Hepatocyte (in vitro differentiated cells): ENCODE results near the gene PDLIM1. TPM values are rescaled to one million over a fixed set of nuclear protein-coding genes. Genes with fewer than 3 reads are reported as not detected.

Experiments
- DNase-seq: peaks from one replicate; pipeline ENCODE4 v3.0.0-alpha.2; 2016; ENCODE audit warnings: low spot score
- H2AFZ ChIP-seq: fragments of 200-600 bp; sonication (generic); 2 replicates; pipeline ENCODE4 v1.6.0; 2016; ENCODE audit warnings: antibody characterized with exemption, mild to moderate bottlenecking
- H3K27ac ChIP-seq: fragments of 200-600 bp; sonication (generic); 2 replicates; pipeline ENCODE4 v1.5.1; 2016; ENCODE audit warnings: mild to moderate bottlenecking
- H3K27me3 ChIP-seq: fragments of 200-600 bp; sonication (generic); 2 replicates; pipeline ENCODE4 v1.6.1; 2016
- H3K36me3 ChIP-seq: fragments of 200-600 bp; sonication (generic); replicated peaks from 2 replicates; pipeline ENCODE4 v1.5.1; 2016; ENCODE audit warnings: low read depth; ENCODE audit not compliant: insufficient read depth
- H3K4me1 ChIP-seq: fragments of 200-600 bp; sonication (generic); 2 replicates; pipeline ENCODE4 v1.5.1; 2016; ENCODE audit warnings: mild to moderate bottlenecking, moderate library complexity; ENCODE audit not compliant: insufficient read depth
- H3K4me2 ChIP-seq: fragments of 200-600 bp; sonication (generic); 2 replicates; pipeline ENCODE4 v1.6.0; 2016
- H3K4me3 ChIP-seq: fragments of 200-600 bp; sonication (generic); 2 replicates; pipeline ENCODE4 v1.5.1; 2016; ENCODE audit warnings: mild to moderate bottlenecking
- H3K79me2 ChIP-seq: fragments of 200-600 bp; sonication (generic); 2 replicates; pipeline ENCODE4 v1.6.0; 2017; ENCODE audit warnings: mild to moderate bottlenecking
- H3K9me2 ChIP-seq: fragments of 200-600 bp; sonication (generic); replicated peaks from 2 replicates; pipeline ENCODE4 v1.6.0; 2017; ENCODE audit warnings: mild to moderate bottlenecking; ENCODE audit not compliant: insufficient read depth
- H3K9me3 ChIP-seq: fragments of 200-600 bp; sonication (generic); 2 replicates; pipeline ENCODE4 v1.5.1; 2016; ENCODE audit warnings: low read depth, mild to moderate bottlenecking
- H4K20me1 ChIP-seq: fragments of 200-600 bp; sonication (generic); 2 replicates; pipeline ENCODE4 v1.6.0; 2016; ENCODE audit warnings: mild to moderate bottlenecking; ENCODE audit not compliant: insufficient read depth, poor library complexity, severe bottlenecking
- EZH2 ChIP-seq: fragments of 200-600 bp; sonication (generic); IDR thresholded peaks from 2 replicates; pipeline ENCODE4 v1.6.1; 2016; ENCODE audit warnings: antibody characterized with exemption, mild to moderate bottlenecking, borderline replicate concordance
- EZH2phosphoT487 ChIP-seq: fragments of 200-600 bp; sonication (generic); IDR thresholded peaks from one replicate; pipeline ENCODE4 v1.6.1; 2018; ENCODE audit warnings: antibody characterized with exemption, mild to moderate bottlenecking, low read depth, moderate library complexity; ENCODE audit not compliant: unreplicated experiment, severe bottlenecking
- WGBS: methylation state at CpG from one replicate; pipeline ENCODE4 v1.1.6; 2016; ENCODE audit warnings: low lambda C conversion rate; ENCODE audit errors: missing lambda C conversion rate; 5-methylcytosine and 5-hydroxymethylcytosine counted together
- polyA plus RNA-seq: library from polyadenylated mRNA; unstranded; fragments of >200 nt; fragmentation: Nextera tagmentation; extraction: Ambion mirVana; gene quantifications from 2 replicates; pipeline ENCODE4 v1.2.1, GENCODE V29; 2016
- total RNA-seq: library from RNA; depleted of rRNA; stranded (reverse); fragments of >200 nt; gene quantifications from 2 replicates; pipeline ENCODE4 v1.2.3, GENCODE V29; 2014
- TF ChIP-seq, protein P1 (sequence below): fragments of 200-600 bp; sonication (generic); IDR thresholded peaks from 2 replicates; pipeline ENCODE4 v1.5.1; 2016; ENCODE audit warnings: antibody characterized with exemption, mild to moderate bottlenecking; ENCODE audit not compliant: poor library complexity

The PDLIM1 gene
- total and polyA plus RNA-seq, 2 experiments from 2014 or later, result 58.2 to 176 TPM

DNA sequence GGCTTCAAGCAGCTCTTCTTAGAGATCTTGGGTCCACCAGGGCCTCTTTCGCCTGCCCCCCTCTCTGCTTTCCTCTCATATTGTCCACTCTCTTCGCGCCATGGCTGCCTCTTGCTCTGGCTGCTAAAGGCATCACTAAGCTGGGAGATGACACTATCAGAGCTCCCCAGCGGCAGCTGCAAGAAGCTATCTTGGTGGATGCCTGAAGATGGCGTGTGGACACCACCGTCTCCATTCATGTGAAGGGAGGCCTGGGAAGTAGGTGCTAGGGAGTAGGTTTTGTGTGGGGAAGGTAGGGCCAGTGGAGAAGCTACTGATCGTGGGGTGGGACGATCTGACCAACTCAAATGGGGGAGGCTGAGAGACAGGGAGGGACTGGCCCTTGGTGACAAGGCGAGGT, 45.9 kb upstream of the PDLIM1 start:
- TF ChIP-seq, protein P1, sequence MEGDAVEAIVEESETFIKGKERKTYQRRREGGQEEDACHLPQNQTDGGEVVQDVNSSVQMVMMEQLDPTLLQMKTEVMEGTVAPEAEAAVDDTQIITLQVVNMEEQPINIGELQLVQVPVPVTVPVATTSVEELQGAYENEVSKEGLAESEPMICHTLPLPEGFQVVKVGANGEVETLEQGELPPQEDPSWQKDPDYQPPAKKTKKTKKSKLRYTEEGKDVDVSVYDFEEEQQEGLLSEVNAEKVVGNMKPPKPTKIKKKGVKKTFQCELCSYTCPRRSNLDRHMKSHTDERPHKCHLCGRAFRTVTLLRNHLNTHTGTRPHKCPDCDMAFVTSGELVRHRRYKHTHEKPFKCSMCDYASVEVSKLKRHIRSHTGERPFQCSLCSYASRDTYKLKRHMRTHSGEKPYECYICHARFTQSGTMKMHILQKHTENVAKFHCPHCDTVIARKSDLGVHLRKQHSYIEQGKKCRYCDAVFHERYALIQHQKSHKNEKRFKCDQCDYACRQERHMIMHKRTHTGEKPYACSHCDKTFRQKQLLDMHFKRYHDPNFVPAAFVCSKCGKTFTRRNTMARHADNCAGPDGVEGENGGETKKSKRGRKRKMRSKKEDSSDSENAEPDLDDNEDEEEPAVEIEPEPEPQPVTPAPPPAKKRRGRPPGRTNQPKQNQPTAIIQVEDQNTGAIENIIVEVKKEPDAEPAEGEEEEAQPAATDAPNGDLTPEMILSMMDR, result no peak
- TF ChIP-seq EZH2phosphoT487 (no peak), EZH2 (no peak)
- Histone ChIP-seq H3K4me1 (peaks cover 6% of the 10 kb centered on the region), H2AFZ (no peak overlapping the region), H3K36me3 (no peaks in the 10 kb centered on the region), H3K9me2 (no peaks in the 10 kb centered on the region), H3K27me3 (no peaks in the 10 kb centered on the region), H3K4me3 (no peak overlapping the region), H3K79me2 (no peaks in the 10 kb centered on the region), H4K20me1 (no peaks in the 10 kb centered on the region), H3K27ac (no peak overlapping the region), H3K9me3 (no peaks in the 10 kb centered on the region), H3K4me2 (no peak overlapping the region)
- WGBS, result 95% methylated on average over 9 of the region's 9 CpGs
- no peak for DNase-seq

DNA sequence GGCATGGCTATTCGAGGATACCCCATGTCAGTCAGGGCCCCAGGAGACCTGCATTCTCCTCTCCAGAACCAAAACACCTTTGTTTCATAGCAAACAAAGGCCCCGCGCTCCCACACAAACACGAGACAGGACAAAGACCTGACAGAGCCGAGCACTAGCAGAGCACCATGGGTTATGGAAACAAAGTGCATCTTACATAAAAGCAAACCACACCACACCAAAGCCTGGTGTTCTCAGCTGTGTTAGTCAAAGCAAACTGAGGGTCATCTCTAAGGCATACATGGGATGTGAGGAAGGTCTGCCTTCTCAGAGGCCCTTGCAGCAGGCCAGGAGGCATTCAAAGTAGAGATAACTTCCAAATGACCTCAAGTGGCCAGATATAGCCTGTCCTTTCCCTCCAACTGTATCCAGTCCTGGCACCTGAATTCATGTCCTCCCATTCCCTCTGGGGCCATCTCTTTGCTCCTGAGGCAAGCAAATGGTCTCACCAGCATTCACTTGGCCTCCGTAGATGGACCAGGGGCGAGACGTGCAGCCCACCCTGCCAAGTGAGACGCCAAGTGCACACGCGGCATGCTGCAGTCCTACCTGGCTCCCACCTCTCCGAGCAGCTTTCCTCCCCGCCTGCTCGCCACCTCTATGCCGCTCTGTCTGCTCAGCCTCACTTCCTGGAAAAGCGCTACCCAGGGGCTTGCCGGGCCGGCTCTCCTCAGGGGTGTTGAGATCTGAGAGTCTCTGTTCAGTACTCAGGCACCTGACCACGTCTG, 45.3 kb upstream of the PDLIM1 start:
- no peak overlapping the region for H3K4me3 ChIP-seq
- no peaks in the 10 kb centered on the region for H3K36me3 ChIP-seq
- H2AFZ ChIP-seq, result no peak overlapping the region
- no peak overlapping the region for H3K4me2 ChIP-seq
- H3K4me1 ChIP-seq, result peaks cover 2% of the 10 kb centered on the region
- H3K27me3 ChIP-seq, result no peaks in the 10 kb centered on the region
- H3K9me3 ChIP-seq, result no peaks in the 10 kb centered on the region
- DNase-seq, result no peak
- no peaks in the 10 kb centered on the region for H3K79me2 ChIP-seq
- H4K20me1 ChIP-seq, result no peaks in the 10 kb centered on the region
- no peaks in the 10 kb centered on the region for H3K9me2 ChIP-seq
- WGBS, result 90% methylated on average over 19 of the region's 19 CpGs
- H3K27ac ChIP-seq, result no peak overlapping the region
- TF ChIP-seq EZH2, result no peak
- TF ChIP-seq EZH2phosphoT487, result no peak
- TF ChIP-seq, protein P1, result no peak

DNA sequence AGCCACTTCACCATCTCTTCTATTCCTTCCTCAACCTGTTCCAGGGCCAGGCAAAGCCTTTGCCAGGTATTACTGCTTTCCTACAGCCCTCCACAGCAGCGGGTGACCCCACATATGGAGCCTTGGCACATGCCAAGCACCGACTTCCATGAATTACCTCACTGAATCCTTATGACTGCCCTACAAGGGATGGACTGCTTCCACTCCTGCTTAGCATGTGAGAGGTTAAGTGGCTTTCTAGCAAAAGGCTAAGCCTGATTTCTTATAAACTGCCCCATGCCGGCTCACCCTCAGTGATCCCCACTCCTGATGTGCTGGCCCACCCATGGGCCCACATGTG, 44.0 kb upstream of the PDLIM1 start:
- H3K79me2 ChIP-seq, result no peaks in the 10 kb centered on the region
- H3K4me2 ChIP-seq, result no peak overlapping the region
- no peaks in the 10 kb centered on the region for H3K36me3 ChIP-seq
- H3K4me1 ChIP-seq, result peaks cover 2% of the 10 kb centered on the region
- no peak overlapping the region for H3K27ac ChIP-seq
- no peak for DNase-seq
- H2AFZ ChIP-seq, result no peak overlapping the region
- no peak overlapping the region for H3K4me3 ChIP-seq
- WGBS, result 93% methylated on average over 3 of the region's 3 CpGs
- H3K27me3 ChIP-seq, result no peaks in the 10 kb centered on the region
- H3K9me2 ChIP-seq, result no peaks in the 10 kb centered on the region
- TF ChIP-seq EZH2phosphoT487, result no peak
- H4K20me1 ChIP-seq, result no peaks in the 10 kb centered on the region
- no peaks in the 10 kb centered on the region for H3K9me3 ChIP-seq

DNA sequence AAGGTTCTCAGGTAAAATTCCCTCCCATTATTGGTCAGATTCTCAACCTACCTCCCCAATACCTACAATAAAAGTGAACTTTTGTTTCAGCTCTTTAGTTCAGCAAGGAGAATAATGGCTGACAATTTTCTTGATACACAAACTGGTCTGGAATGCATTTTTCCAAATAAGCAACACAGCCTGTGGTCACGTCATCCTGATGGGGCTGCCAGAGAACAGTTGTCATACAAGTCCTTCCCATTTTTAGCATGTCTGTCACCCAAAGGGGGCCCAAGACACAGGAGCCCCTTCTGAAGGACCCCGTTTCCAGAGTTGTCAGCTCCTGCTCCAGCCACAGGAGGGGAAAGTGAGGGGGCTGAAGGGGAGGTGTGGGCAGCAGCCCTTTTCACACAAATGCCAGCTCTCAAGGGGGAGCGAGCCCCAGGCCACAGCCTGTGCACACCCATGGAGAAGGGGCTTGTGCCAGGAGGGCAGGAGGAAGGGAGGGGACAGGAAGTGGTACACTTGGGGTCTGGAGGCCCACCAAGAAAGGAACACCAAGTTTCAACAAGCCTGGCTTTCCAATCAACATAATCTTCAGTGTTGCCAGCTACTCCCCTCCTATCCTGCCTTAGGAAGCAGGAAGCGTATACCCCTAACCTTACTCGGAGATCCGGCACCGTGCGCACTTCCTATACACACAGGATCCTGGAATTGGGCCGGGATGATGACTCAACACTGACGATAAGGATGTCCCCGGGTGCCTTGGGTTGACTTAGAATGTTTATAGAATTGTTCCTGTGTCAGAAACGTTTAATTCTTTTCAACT, 43.4 kb upstream of the PDLIM1 start:
- Histone ChIP-seq H2AFZ (no peak overlapping the region), H3K27ac (peak overlapping the region; percentile 51), H3K79me2 (no peaks in the 10 kb centered on the region), H3K9me2 (no peaks in the 10 kb centered on the region), H3K27me3 (no peaks in the 10 kb centered on the region), H3K4me1 (peaks cover 2% of the 10 kb centered on the region), H3K4me2 (no peak overlapping the region), H4K20me1 (no peaks in the 10 kb centered on the region), H3K36me3 (no peaks in the 10 kb centered on the region), H3K9me3 (no peaks in the 10 kb centered on the region), H3K4me3 (no peak overlapping the region)
- TF ChIP-seq, protein P1, result no peak
- TF ChIP-seq EZH2phosphoT487, result no peak
- TF ChIP-seq EZH2, result no peak
- no peak for DNase-seq
- WGBS, result 83% methylated on average over 12 of the region's 12 CpGs
